Memory B cell (primary cell): Measurements from ENCODE around the gene IL13.
"Not testable (repeated sequence)": the region's sequence is repeated elsewhere in the genome, so short reads cannot be mapped to it uniquely, and the experiment has no call there.

Source experiments
- ATAC-seq: fragments of 150-1000 bp; cut with Tn5 transposase; 2 replicates; pipeline ENCODE4 v1.10.0; 2021; ENCODE audit warnings: low read depth, mild to moderate bottlenecking, moderate library complexity
- DNase-seq, 2 donors: peaks; one replicate each; pipeline ENCODE4 v3.0.0; 2022; ENCODE audit warnings: low spot score in 2 of 2
- H3K27ac Mint-ChIP-seq: one replicate; pipeline ENCODE4 v1.8.0; 2022; ENCODE audit warnings: mild to moderate bottlenecking, moderate library complexity, mixed read lengths
- H3K27me3 Mint-ChIP-seq: one replicate; pipeline ENCODE4 v1.8.0; 2022; ENCODE audit warnings: mixed read lengths
- H3K36me3 Mint-ChIP-seq: one replicate; pipeline ENCODE4 v1.8.0; 2022; ENCODE audit warnings: mild to moderate bottlenecking, mixed read lengths
- H3K4me1 Mint-ChIP-seq: one replicate; pipeline ENCODE4 v1.8.0; 2022; ENCODE audit warnings: mixed read lengths
- H3K4me3 Mint-ChIP-seq: one replicate; pipeline ENCODE4 v1.8.0; 2022; ENCODE audit warnings: mild to moderate bottlenecking, moderate library complexity, mixed read lengths
- H3K9me3 Mint-ChIP-seq: one replicate; pipeline ENCODE4 v1.8.0; 2022; ENCODE audit warnings: mixed read lengths

IL13 gene

GRCh38 chr5:132657676-132658380, at the start of gene IL13:
Gene IL13 (plus strand): TSS chr5:132658173. CDS start chr5:132658187, 14 bp downstream.
- Mint-ChIP-seq H3K4me3 (no peak within 1 kb of the TSS), H3K9me3 (no peaks in the 10 kb centered on the region), H3K27me3 (peaks cover 12% of the 10 kb centered on the region), H3K36me3 (no peaks in the 10 kb centered on the region), H3K4me1 (peaks cover 16% of the 10 kb centered on the region), H3K27ac (no peak within 1 kb of the TSS)
- ATAC-seq (no peak), DNase-seq (no peak)

GRCh38 chr5:132611965-132612364, 46.0 kb upstream of the IL13 start:
- no peak for DNase-seq
- Mint-ChIP-seq H3K4me1 (no peaks in the 10 kb centered on the region), H3K4me3 (no peak overlapping the region), H3K36me3 (peaks cover 29% of the 10 kb centered on the region), H3K27ac (no peak overlapping the region), H3K9me3 (peaks cover 2% of the 10 kb centered on the region), H3K27me3 (no peaks in the 10 kb centered on the region)
- no peak for ATAC-seq

- H3K4me1 Mint-ChIP-seq: no peaks in the 10 kb centered on the region
- no peak overlapping the region for H3K4me3 Mint-ChIP-seq
- H3K27me3 Mint-ChIP-seq: no peaks in the 10 kb centered on the region
- ATAC-seq (no peak), DNase-seq (no peak)
- H3K9me3 Mint-ChIP-seq: peaks cover 2% of the 10 kb centered on the region
- H3K27ac Mint-ChIP-seq: no peak overlapping the region
- peaks cover 33% of the 10 kb centered on the region for H3K36me3 Mint-ChIP-seq
Measured at GRCh38 chr5:132612846-132613245, 45.1 kb upstream of the IL13 start.

- Mint-ChIP-seq H3K36me3 (peaks cover 38% of the 10 kb centered on the region), H3K9me3 (no peaks in the 10 kb centered on the region), H3K4me1 (peaks cover 2% of the 10 kb centered on the region), H3K4me3 (no peak overlapping the region), H3K27ac (no peak overlapping the region), H3K27me3 (no peaks in the 10 kb centered on the region)
- ATAC-seq: no peak
- DNase-seq: no peak
Measured at GRCh38 chr5:132621699-132622098, 36.3 kb upstream of the IL13 start.

GRCh38 chr5:132622608-132623007, 35.4 kb upstream of the IL13 start:
- no peak for DNase-seq
- no peak for ATAC-seq
- Mint-ChIP-seq H3K27ac (no peak overlapping the region), H3K27me3 (no peaks in the 10 kb centered on the region), H3K36me3 (peaks cover 37% of the 10 kb centered on the region), H3K4me1 (peaks cover 2% of the 10 kb centered on the region), H3K9me3 (no peaks in the 10 kb centered on the region), H3K4me3 (no peak overlapping the region)

- Mint-ChIP-seq H3K4me3 (no peak overlapping the region), H3K36me3 (peaks cover 33% of the 10 kb centered on the region), H3K27me3 (no peaks in the 10 kb centered on the region), H3K27ac (no peak overlapping the region), H3K9me3 (no peaks in the 10 kb centered on the region), H3K4me1 (peaks cover 2% of the 10 kb centered on the region)
- ATAC-seq (no peak), DNase-seq (no peak)
Measured at GRCh38 chr5:132627470-132627869, 30.5 kb upstream of the IL13 start.

- DNase-seq: no peak
- H3K36me3 Mint-ChIP-seq: peaks cover 31% of the 10 kb centered on the region
- ATAC-seq: no peak
- peak overlapping the region; percentile 25 for H3K27ac Mint-ChIP-seq
- H3K9me3 Mint-ChIP-seq: no peaks in the 10 kb centered on the region
- no peaks in the 10 kb centered on the region for H3K27me3 Mint-ChIP-seq
- peaks cover 2% of the 10 kb centered on the region for H3K4me1 Mint-ChIP-seq
- H3K4me3 Mint-ChIP-seq: no peak overlapping the region
Measured at GRCh38 chr5:132628814-132629213, 29.2 kb upstream of the IL13 start.

- DNase-seq (no peak), ATAC-seq (no peak)
- H3K27me3 Mint-ChIP-seq: no peaks in the 10 kb centered on the region
- H3K36me3 Mint-ChIP-seq: peaks cover 35% of the 10 kb centered on the region
- peak overlapping the region; percentile 25 for H3K27ac Mint-ChIP-seq
- no peak overlapping the region for H3K4me3 Mint-ChIP-seq
- peaks cover 2% of the 10 kb centered on the region for H3K4me1 Mint-ChIP-seq
- H3K9me3 Mint-ChIP-seq: no peaks in the 10 kb centered on the region
Measured at GRCh38 chr5:132629230-132629944, 28.6 kb upstream of the IL13 start.

GRCh38 chr5:132633587-132633986, 24.4 kb upstream of the IL13 start:
- DNase-seq, H3K27me3 Mint-ChIP-seq, H3K4me3 Mint-ChIP-seq, ATAC-seq, H3K27ac Mint-ChIP-seq, H3K4me1 Mint-ChIP-seq, H3K9me3 Mint-ChIP-seq: not testable (repeated sequence)
- peaks cover 33% of the 10 kb centered on the region for H3K36me3 Mint-ChIP-seq

GRCh38 chr5:132635873-132636272, 22.1 kb upstream of the IL13 start:
- ATAC-seq (no peak), DNase-seq (no peak)
- no peaks in the 10 kb centered on the region for H3K27me3 Mint-ChIP-seq
- peaks cover 33% of the 10 kb centered on the region for H3K36me3 Mint-ChIP-seq
- no peak overlapping the region for H3K27ac Mint-ChIP-seq
- H3K9me3 Mint-ChIP-seq: no peaks in the 10 kb centered on the region
- no peak overlapping the region for H3K4me3 Mint-ChIP-seq
- H3K4me1 Mint-ChIP-seq: no peaks in the 10 kb centered on the region

- no peak overlapping the region for H3K27ac Mint-ChIP-seq
- peaks cover 27% of the 10 kb centered on the region for H3K36me3 Mint-ChIP-seq
- no peaks in the 10 kb centered on the region for H3K4me1 Mint-ChIP-seq
Measured at GRCh38 chr5:132637241-132637640, 20.7 kb upstream of the IL13 start.

GRCh38 chr5:132639706-132640130, 18.3 kb upstream of the IL13 start:
- H3K4me1 Mint-ChIP-seq: no peaks in the 10 kb centered on the region
- DNase-seq (no peak), ATAC-seq (no peak)
- H3K36me3 Mint-ChIP-seq: peaks cover 28% of the 10 kb centered on the region
- H3K27ac Mint-ChIP-seq: no peak overlapping the region
- no peak overlapping the region for H3K4me3 Mint-ChIP-seq
- H3K9me3 Mint-ChIP-seq: no peaks in the 10 kb centered on the region
- H3K27me3 Mint-ChIP-seq: no peaks in the 10 kb centered on the region

More at GRCh38 chr5:132637241-132637640, 20.7 kb upstream of the IL13 start:
- Mint-ChIP-seq H3K9me3 (no peaks in the 10 kb centered on the region), H3K4me3 (no peak overlapping the region), H3K27me3 (no peaks in the 10 kb centered on the region)
- ATAC-seq (no peak), DNase-seq (no peak)

GRCh38 chr5:132640613-132641012, 17.4 kb upstream of the IL13 start:
- ATAC-seq (no peak), DNase-seq (no peak)
- H3K27ac Mint-ChIP-seq: no peak overlapping the region
- no peak overlapping the region for H3K4me3 Mint-ChIP-seq
- peaks cover 33% of the 10 kb centered on the region for H3K36me3 Mint-ChIP-seq
- no peaks in the 10 kb centered on the region for H3K27me3 Mint-ChIP-seq
- H3K9me3 Mint-ChIP-seq: no peaks in the 10 kb centered on the region
- H3K4me1 Mint-ChIP-seq: no peaks in the 10 kb centered on the region

- no peak for DNase-seq
- ATAC-seq: no peak
- H3K27me3 Mint-ChIP-seq: no peaks in the 10 kb centered on the region
- no peak overlapping the region for H3K4me3 Mint-ChIP-seq
- no peaks in the 10 kb centered on the region for H3K4me1 Mint-ChIP-seq
- no peak overlapping the region for H3K27ac Mint-ChIP-seq
- peaks cover 31% of the 10 kb centered on the region for H3K36me3 Mint-ChIP-seq
- no peaks in the 10 kb centered on the region for H3K9me3 Mint-ChIP-seq
Measured at GRCh38 chr5:132641241-132641723, 16.7 kb upstream of the IL13 start.
